ENCODE results near the gene PARN. TPM values are rescaled to one million over a fixed set of nuclear protein-coding genes. Genes with fewer than 3 reads are reported as not detected.
"Not testable (repeated sequence)": the region's sequence is repeated elsewhere in the genome, so short reads cannot be mapped to it uniquely, and the experiment has no call there.

The PARN gene
- total RNA-seq, 1 experiment from 2014 or later, result 57.8 TPM

DNA sequence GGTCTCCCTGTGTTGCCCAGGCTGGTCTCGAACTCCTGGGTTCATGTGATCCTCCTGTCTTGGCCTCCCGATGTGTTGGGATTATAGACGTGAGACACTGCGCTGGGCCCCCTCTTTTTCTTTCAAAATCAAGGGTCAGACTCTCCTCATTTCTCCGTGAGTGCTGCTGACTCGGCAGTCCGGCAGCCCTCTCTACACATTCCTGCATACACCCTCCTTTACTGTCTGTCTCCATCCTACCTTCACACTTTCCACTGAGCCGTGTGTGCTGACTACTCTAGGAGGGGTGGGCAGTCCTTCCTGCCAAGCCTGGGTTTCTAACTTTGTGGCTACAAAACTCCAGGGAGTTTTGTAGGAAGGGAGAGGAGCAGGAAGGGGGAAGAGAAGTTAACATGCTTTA lies 195.2 kb downstream of the PARN start:
- no peak for ATAC-seq
- in situ Hi-C loops (cut with HindIII; ENCODE audit: low pct_unique_long_range_greater_than_20kb, low sequenced_read_pairs), result no loop called here
- no peaks in the 10 kb centered on the region for H3K9me3 ChIP-seq (ENCODE audit: control insufficient read depth, insufficient read depth, low read depth, low read length)
- H3K36me3 ChIP-seq (ENCODE audit: control insufficient read depth, insufficient read depth, low read length), result no peaks in the 10 kb centered on the region
- no peak overlapping the region for H3K27ac ChIP-seq (ENCODE audit: low read length)
- intact Hi-C loops (cut with micrococcal nuclease; ENCODE audit: unreplicated experiment), result no loop called here
- ChIA-PET POLR2A (no interaction called here), CTCF (no interaction called here)
- TF ChIP-seq SIN3A (IDR thresholded peaks at IDR 0.05; ENCODE audit: borderline replicate concordance, insufficient read depth, low read depth, low read length) (no peak), POLR2AphosphoS5 (IDR thresholded peaks at IDR 0.05; ENCODE audit: low read depth, low read length) (no peak), TCF7L2 (IDR thresholded peaks at IDR 0.05; ENCODE audit: low read depth, low read length) (no peak)
- TF ChIP-seq, protein P1, sequence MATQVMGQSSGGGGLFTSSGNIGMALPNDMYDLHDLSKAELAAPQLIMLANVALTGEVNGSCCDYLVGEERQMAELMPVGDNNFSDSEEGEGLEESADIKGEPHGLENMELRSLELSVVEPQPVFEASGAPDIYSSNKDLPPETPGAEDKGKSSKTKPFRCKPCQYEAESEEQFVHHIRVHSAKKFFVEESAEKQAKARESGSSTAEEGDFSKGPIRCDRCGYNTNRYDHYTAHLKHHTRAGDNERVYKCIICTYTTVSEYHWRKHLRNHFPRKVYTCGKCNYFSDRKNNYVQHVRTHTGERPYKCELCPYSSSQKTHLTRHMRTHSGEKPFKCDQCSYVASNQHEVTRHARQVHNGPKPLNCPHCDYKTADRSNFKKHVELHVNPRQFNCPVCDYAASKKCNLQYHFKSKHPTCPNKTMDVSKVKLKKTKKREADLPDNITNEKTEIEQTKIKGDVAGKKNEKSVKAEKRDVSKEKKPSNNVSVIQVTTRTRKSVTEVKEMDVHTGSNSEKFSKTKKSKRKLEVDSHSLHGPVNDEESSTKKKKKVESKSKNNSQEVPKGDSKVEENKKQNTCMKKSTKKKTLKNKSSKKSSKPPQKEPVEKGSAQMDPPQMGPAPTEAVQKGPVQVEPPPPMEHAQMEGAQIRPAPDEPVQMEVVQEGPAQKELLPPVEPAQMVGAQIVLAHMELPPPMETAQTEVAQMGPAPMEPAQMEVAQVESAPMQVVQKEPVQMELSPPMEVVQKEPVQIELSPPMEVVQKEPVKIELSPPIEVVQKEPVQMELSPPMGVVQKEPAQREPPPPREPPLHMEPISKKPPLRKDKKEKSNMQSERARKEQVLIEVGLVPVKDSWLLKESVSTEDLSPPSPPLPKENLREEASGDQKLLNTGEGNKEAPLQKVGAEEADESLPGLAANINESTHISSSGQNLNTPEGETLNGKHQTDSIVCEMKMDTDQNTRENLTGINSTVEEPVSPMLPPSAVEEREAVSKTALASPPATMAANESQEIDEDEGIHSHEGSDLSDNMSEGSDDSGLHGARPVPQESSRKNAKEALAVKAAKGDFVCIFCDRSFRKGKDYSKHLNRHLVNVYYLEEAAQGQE (IDR thresholded peaks at IDR 0.05; ENCODE audit: insufficient read depth in 1 of 2, low read depth in 2 of 2, low read length in 1 of 2), result no peak
- TF ChIP-seq, protein P2, sequence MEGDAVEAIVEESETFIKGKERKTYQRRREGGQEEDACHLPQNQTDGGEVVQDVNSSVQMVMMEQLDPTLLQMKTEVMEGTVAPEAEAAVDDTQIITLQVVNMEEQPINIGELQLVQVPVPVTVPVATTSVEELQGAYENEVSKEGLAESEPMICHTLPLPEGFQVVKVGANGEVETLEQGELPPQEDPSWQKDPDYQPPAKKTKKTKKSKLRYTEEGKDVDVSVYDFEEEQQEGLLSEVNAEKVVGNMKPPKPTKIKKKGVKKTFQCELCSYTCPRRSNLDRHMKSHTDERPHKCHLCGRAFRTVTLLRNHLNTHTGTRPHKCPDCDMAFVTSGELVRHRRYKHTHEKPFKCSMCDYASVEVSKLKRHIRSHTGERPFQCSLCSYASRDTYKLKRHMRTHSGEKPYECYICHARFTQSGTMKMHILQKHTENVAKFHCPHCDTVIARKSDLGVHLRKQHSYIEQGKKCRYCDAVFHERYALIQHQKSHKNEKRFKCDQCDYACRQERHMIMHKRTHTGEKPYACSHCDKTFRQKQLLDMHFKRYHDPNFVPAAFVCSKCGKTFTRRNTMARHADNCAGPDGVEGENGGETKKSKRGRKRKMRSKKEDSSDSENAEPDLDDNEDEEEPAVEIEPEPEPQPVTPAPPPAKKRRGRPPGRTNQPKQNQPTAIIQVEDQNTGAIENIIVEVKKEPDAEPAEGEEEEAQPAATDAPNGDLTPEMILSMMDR (IDR thresholded peaks at IDR 0.05), result no peak
- no peaks in the 10 kb centered on the region for H3K27me3 ChIP-seq (ENCODE audit: control insufficient read depth, insufficient read depth, low read length)
- H3K4me3 ChIP-seq (ENCODE audit: low read depth in 2 of 2, low read length in 2 of 2), result no peak overlapping the region
- no peaks in the 10 kb centered on the region for H3K4me1 ChIP-seq (ENCODE audit: control insufficient read depth, insufficient read depth, low read length)
- DNase-seq (ENCODE audit: low read depth, low spot score), result no peak
- BruUV-seq (replicated peaks), result no TSS peak

DNA sequence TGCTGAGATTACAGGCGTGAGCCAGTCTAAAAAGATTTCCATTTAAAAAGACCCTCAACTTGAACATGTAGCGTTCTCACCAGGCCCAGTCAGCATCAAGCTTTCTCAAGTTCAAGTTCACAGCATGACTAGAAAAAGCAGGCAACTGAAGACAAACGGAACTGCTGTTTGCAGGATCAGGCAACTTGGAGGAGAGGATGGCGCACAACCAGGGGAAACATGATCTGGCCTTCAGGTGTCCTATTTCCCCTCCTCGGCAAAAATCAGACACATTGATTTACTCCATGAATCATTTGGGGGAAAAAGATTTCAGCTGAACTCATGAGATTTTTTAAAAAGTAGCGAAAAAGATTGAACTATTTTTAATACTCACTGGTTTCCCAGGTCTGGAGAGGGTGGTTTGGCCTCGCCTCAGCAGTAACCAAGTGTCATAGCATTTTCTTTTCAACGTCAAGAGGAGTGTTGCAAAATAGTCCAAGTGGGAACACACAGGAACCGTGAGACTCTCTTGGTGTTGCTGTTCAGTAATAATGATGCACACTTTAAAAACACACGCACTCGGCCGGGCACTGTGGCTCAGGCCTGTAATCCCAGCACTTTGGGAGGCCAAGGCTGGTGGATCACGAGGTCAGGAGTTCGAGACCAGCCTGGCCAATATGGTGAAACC lies 201.0 kb downstream of the PARN start:
- DNase-seq (ENCODE audit: low read depth, low spot score); H3K4me3 ChIP-seq (ENCODE audit: low read depth in 2 of 2, low read length in 2 of 2); H3K27me3 ChIP-seq (ENCODE audit: control insufficient read depth, insufficient read depth, low read length); H3K4me1 ChIP-seq (ENCODE audit: control insufficient read depth, insufficient read depth, low read length); in situ Hi-C loops (cut with HindIII; ENCODE audit: low pct_unique_long_range_greater_than_20kb, low sequenced_read_pairs); ATAC-seq; POLR2A ChIA-PET; BruUV-seq (replicated peaks); H3K27ac ChIP-seq (ENCODE audit: low read length); H3K9me3 ChIP-seq (ENCODE audit: control insufficient read depth, insufficient read depth, low read depth, low read length); intact Hi-C loops (cut with micrococcal nuclease; ENCODE audit: unreplicated experiment); H3K36me3 ChIP-seq (ENCODE audit: control insufficient read depth, insufficient read depth, low read length); CTCF ChIA-PET: not testable (repeated sequence)

DNA sequence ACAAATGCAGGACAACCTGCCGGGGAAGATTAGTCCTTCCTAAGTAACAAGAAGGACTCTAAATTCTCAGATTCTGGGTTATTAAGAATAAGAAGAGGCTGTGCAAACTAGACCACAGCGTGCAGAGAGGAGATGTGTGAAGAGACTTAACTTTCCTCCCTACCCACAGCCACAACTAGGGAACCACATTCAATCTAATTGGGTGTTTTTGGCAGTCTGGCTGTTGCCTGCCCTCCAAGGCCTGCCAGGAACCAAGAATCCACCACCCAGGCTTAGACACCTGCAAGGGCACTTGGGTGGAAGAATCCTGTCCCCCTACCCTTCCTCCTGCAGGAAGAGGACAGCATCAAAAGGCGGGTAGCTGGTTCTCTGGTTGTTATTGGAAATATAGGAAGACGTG lies 202.0 kb downstream of the PARN start:
- CTCF ChIA-PET, result no interaction called here
- no peak for ATAC-seq

More for the DNA sequence above, 202.0 kb downstream of the PARN start:
- Histone ChIP-seq H3K27ac (ENCODE audit: low read length) (no peak overlapping the region), H3K36me3 (ENCODE audit: control insufficient read depth, insufficient read depth, low read length) (no peaks in the 10 kb centered on the region), H3K27me3 (ENCODE audit: control insufficient read depth, insufficient read depth, low read length) (no peaks in the 10 kb centered on the region), H3K9me3 (ENCODE audit: control insufficient read depth, insufficient read depth, low read depth, low read length) (no peaks in the 10 kb centered on the region), H3K4me1 (ENCODE audit: control insufficient read depth, insufficient read depth, low read length) (0 out of 2 replicates have a peak, but pooled peaks cover 3% of the 10 kb centered on the region), H3K4me3 (ENCODE audit: low read depth in 2 of 2, low read length in 2 of 2) (no peak overlapping the region)
- BruUV-seq (replicated peaks), result no TSS peak
- DNase-seq (ENCODE audit: low read depth, low spot score), result no peak
- TF ChIP-seq TCF7L2 (IDR thresholded peaks at IDR 0.05; ENCODE audit: low read depth, low read length) (no peak), POLR2AphosphoS5 (IDR thresholded peaks at IDR 0.05; ENCODE audit: low read depth, low read length) (no peak), SIN3A (IDR thresholded peaks at IDR 0.05; ENCODE audit: borderline replicate concordance, insufficient read depth, low read depth, low read length) (no peak)
- TF ChIP-seq, protein P2 (IDR thresholded peaks at IDR 0.05), result no peak
- TF ChIP-seq, protein P1 (IDR thresholded peaks at IDR 0.05; ENCODE audit: insufficient read depth in 1 of 2, low read depth in 2 of 2, low read length in 1 of 2), result no peak
- intact Hi-C loops (cut with micrococcal nuclease; ENCODE audit: unreplicated experiment), result no loop called here
- in situ Hi-C loops (cut with HindIII; ENCODE audit: low pct_unique_long_range_greater_than_20kb, low sequenced_read_pairs), result no loop called here
- POLR2A ChIA-PET, result no interaction called here
